Small intestine (tissue), 7 donors: ENCODE data around the gene IL17REL. TPM values are rescaled to one million over a fixed set of nuclear protein-coding genes. Genes with fewer than 3 reads are reported as not detected.
A peak's percentile ranks its signal among the peaks of the same experiment; 100 is the strongest.

ENCODE experiments used
- DNase-seq, 2 donors: peaks; one replicate each; pipeline versions ENCODE4 v3.0.0 to v3.0.0-alpha.2; 2013
- FAIRE-seq: peaks from 2 replicates; lab custom pipeline; 2012; peaks lifted over from hg19 to GRCh38; lab: Jason Lieb, UNC
- H3K27ac ChIP-seq, 3 donors: one replicate each; pipeline ENCODE4 v1.5.1; 2013; ENCODE audit warnings: low read length in 2 of 3, mild to moderate bottlenecking in 2 of 3, control low read depth in 1 of 3, inconsistent platforms in 1 of 3, low read depth in 1 of 3, moderate library complexity in 1 of 3
- H3K27me3 ChIP-seq, 3 donors: one replicate each; pipeline ENCODE4 v1.6.1; 2013; ENCODE audit warnings: low read length in 3 of 3, inconsistent platforms in 1 of 3; ENCODE audit not compliant: control insufficient read depth in 3 of 3, insufficient read depth in 3 of 3
- H3K36me3 ChIP-seq, 3 donors: one replicate each; pipeline ENCODE4 v1.6.1; 2013; ENCODE audit warnings: low read length in 3 of 3, inconsistent platforms in 1 of 3, low read depth in 1 of 3, mild to moderate bottlenecking in 1 of 3, moderate library complexity in 1 of 3; ENCODE audit not compliant: control insufficient read depth in 3 of 3, insufficient read depth in 2 of 3
- H3K4me1 ChIP-seq, 3 donors: one replicate each; pipeline ENCODE4 v1.6.1; 2013; ENCODE audit warnings: low read length in 2 of 3, inconsistent platforms in 1 of 3, low read depth in 1 of 3, mild to moderate bottlenecking in 1 of 3, moderate library complexity in 1 of 3; ENCODE audit not compliant: control insufficient read depth in 3 of 3, insufficient read depth in 2 of 3
- H3K4me3 ChIP-seq, 3 donors: one replicate each; pipeline ENCODE4 v1.5.1; 2013; ENCODE audit warnings: low read length in 3 of 3, control low read depth in 1 of 3, inconsistent platforms in 1 of 3, low read depth in 1 of 3, mild to moderate bottlenecking in 1 of 3, moderate library complexity in 1 of 3
- H3K9me3 ChIP-seq, 2 donors: one replicate each; pipeline ENCODE4 v1.6.1; 2013; ENCODE audit warnings: low read depth in 1 of 2, low read length in 1 of 2; ENCODE audit not compliant: control insufficient read depth in 2 of 2, insufficient read depth in 1 of 2
- WGBS, 3 donors: extraction: QIAGEN DNeasy Blood & Tissue Kit; methylation state at CpG; one replicate each; pipeline ENCODE4 v1.1.7; 2013; 5-methylcytosine and 5-hydroxymethylcytosine counted together
- polyA plus RNA-seq, 4 donors: library from polyadenylated mRNA; stranded (reverse) in 3 of 4; unstranded in 1 of 4; fragments of 200-250 nt in 3 of 4; fragments of 120-200 nt in 1 of 4; gene quantifications; one replicate each; pipeline versions ENCODE4 v1.2.1 to v1.2.3, GENCODE V29; 2013
- donor health status: healthy with polysubstance abuse.
- donor health status: control.
- donor health status: control.
- donor health status: Bipolar disorder and iron deficiency.
- donor health status: healthy.

Gene IL17REL
- polyA plus RNA-seq, 4 donors = 0.27 to 0.65 (median 0.49) TPM; not detected in 1

DNA sequence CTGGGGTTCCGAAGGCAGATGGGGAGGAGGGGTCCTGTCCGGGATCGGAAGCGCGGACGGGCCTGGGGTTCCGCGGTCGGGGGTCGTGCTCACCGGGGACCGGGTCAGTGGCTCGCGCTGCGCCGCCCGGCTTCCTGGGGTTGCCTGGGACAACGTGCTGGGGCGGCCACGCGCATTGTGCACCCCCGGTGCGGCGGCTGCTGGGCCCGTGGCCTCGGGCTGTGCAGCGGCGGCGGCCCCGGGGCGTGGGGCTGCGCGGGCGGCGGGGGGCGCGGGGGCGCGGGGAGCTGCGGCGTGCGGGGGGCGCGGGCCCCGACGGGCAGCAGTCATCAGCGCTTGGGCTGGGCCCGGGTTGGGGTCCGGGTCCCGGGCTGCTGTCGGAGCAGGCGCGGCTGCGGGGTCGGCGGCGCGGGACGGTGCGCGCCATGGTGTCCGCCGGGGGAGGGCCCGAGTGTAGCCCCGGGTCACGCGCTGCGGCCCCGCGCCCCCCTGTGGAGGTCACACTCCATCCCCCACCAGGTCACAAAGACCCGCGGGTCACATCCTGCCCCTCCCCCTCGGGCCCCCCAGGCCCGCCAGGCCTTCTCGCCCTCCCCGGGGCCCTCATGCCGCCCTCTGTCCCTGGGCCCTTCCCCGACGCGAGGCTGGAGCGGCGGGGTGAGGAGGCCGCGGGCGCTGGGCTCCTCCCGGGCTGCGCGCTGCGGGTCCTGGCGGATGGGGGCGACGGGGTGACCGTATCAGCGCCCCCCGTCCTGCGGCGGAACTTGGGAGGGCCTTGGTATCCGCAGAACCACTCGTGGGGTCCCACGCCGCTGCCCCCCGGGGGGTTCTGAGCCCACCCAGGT is 45.7 kb upstream of the IL17REL start, which contains the start of gene TTLL8:
Gene TTLL8 (minus strand): TSS at position 238 of the 845 bp plus-strand sequence.
- Histone ChIP-seq H3K4me1 (no peaks in the 10 kb centered on the region), H3K4me3 (no peak within 1 kb of the TSS), H3K9me3 (peaks cover 0 to 2% of the 10 kb centered on the region in 2 donors), H3K27ac (no peak within 1 kb of the TSS), H3K36me3 (no peaks in the 10 kb centered on the region), H3K27me3 (peaks cover 0 to 36% (median 18%) of the 10 kb centered on the region in 3 donors)
- 9 to 20% (median 13%) methylated on average over 26 to 102 of the region's 102 CpGs for WGBS, 3 donors
- no peak for FAIRE-seq
- peak in 1 of 2 donors; percentile 11 for DNase-seq

DNA sequence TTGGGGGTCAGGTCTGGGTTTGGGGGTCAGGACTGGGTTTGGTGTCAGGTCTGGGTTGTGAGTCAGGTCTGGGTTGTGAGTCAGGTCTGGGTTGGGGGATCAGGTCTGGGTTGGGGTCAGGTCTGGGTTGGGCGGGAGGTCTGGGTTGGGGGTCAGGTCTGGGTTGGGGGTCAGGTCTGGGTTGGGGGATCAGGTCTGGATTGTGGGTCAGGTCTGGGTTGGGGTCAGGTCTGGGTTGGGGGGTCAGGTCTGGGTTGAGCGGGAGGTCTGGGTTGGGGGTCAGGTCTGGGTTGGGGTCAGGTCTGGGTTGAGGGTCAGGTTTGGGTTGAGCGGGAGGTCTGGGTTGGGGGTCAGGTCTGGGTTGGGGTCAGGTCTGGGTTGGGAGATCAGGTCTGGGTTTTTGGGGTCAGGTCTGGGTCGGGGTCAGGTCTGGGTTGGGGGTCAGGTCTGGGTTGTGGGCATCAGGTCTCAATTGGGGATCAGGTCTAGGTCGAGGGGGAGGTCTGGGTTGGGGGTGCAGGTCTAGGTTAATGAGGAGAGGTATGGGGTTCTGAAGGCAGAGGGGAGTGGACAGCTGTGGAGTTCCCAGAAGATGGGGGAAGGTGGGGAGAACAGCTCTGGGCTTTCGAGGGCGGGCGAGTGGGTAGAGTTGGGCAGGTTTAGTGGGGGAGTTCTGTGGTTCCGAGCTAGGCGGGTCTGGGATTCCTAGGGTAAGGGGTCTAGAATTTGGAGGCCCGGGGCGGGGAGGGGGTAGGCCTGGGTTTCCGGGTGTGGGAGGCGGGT is 44.9 kb upstream of the IL17REL start:
- no peaks in the 10 kb centered on the region for H3K4me1 ChIP-seq
- peaks cover 0 to 36% (median 18%) of the 10 kb centered on the region in 3 donors for H3K27me3 ChIP-seq
- WGBS, 3 donors = 83 to 91% (median 84%) methylated on average over 12 to 14 of the region's 14 CpGs
- peaks cover 0 to 2% of the 10 kb centered on the region in 2 donors for H3K9me3 ChIP-seq
- DNase-seq (no peak), FAIRE-seq (no peak)
- H3K27ac ChIP-seq = no peak overlapping the region
- no peaks in the 10 kb centered on the region for H3K36me3 ChIP-seq
- no peak overlapping the region for H3K4me3 ChIP-seq

DNA sequence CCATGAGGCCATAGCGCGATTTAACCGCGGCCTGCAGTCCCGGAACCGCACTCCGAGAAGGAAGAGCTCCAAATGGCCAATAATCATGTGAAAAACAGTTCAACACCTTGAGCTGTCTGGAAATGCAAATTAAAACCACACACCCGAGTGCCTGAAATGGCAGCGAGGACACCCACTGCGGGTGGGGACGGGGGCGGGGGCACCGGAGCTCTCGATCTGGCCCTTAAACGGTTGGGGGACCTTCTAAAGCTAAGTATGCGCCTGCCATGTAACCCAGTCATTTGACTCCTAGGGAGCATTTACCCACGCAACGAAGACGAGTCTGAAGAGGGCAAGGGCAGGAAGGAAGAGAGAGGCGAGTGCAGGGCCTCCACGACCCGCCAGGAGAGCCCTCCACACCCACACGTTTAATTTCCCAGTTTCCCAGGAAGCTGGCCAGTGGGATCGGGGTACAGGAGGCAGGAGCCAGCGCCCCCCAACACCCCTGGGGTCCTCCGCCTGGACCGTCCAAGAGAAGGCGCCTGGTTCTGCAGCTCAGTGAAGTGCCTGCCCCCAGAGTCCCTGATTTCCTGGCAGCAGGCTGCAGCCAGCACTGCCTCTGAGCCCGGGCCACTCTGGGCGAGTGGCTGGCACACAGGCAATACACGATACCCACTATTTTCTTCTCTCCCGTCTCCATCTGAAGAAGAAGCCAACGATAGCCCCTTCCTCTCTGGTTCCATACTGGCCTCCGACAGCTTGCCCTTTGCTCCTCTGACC is 43.8 kb upstream of the IL17REL start:
- Histone ChIP-seq H3K36me3 (no peaks in the 10 kb centered on the region), H3K27me3 (peaks cover 0 to 35% (median 16%) of the 10 kb centered on the region in 3 donors), H3K4me3 (no peak overlapping the region), H3K27ac (no peak overlapping the region), H3K9me3 (peaks cover 0 to 2% of the 10 kb centered on the region in 2 donors), H3K4me1 (no peaks in the 10 kb centered on the region)
- WGBS, 3 donors = 70 to 71% (median 71%) methylated on average over 34 of the region's 34 CpGs
- FAIRE-seq (no peak), DNase-seq (no peak)

DNA sequence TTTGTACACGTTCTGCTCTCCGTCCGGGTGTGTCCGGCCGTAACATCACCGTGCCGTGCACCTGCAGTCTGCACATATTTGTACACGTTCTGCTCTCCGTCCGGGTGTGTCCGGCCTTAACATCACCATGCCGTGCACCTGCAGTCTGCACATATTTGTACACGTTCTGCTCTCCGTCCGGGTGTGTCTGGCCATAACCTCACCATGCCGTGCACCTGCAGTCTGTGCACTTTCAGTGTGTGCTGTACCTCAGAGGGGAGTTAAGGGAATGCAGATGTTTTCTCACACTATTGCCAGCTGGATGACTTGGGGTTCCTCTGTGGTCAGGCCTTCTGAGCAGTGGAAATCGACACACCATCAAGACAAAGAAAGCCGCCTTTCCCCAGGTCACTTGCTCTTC is 41.3 kb upstream of the IL17REL start:
- FAIRE-seq (no peak), DNase-seq (no peak)
- H3K9me3 ChIP-seq = peaks cover 0 to 2% of the 10 kb centered on the region in 2 donors
- peaks cover 0 to 13% (median 9%) of the 10 kb centered on the region in 3 donors for H3K27me3 ChIP-seq
- no peak overlapping the region for H3K27ac ChIP-seq
- 44 to 76% (median 65%) methylated on average over 18 of the region's 18 CpGs for WGBS, 3 donors
- no peaks in the 10 kb centered on the region for H3K4me1 ChIP-seq
- H3K36me3 ChIP-seq = no peaks in the 10 kb centered on the region
- no peak overlapping the region for H3K4me3 ChIP-seq

DNA sequence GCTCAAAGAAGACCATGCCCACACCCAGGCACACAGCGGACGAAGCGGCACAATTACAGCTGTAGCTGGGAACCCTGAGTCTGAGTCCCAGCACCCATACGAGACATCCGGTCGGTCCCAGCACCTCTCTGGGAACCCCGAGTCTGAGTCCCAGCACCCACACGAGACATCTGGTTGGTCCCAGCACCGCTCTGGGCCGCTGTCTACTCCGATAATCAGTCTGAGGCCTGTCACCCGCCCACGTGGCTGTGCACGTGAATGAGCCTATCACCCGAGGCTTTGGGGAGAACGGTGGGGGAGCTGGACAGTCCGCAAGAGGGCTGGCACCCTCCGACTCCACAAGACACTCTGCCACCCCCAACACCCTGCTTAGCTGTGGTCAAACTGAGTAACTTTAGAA is 39.4 kb upstream of the IL17REL start:
- Histone ChIP-seq H3K4me1 (no peaks in the 10 kb centered on the region), H3K27ac (no peak overlapping the region), H3K9me3 (peaks cover 0 to 2% of the 10 kb centered on the region in 2 donors), H3K36me3 (no peaks in the 10 kb centered on the region), H3K4me3 (no peak overlapping the region), H3K27me3 (peaks cover 0 to 5% (median 4%) of the 10 kb centered on the region in 3 donors)
- FAIRE-seq (no peak), DNase-seq (no peak)
- 88 to 90% (median 88%) methylated on average over 18 of the region's 18 CpGs for WGBS, 3 donors

DNA sequence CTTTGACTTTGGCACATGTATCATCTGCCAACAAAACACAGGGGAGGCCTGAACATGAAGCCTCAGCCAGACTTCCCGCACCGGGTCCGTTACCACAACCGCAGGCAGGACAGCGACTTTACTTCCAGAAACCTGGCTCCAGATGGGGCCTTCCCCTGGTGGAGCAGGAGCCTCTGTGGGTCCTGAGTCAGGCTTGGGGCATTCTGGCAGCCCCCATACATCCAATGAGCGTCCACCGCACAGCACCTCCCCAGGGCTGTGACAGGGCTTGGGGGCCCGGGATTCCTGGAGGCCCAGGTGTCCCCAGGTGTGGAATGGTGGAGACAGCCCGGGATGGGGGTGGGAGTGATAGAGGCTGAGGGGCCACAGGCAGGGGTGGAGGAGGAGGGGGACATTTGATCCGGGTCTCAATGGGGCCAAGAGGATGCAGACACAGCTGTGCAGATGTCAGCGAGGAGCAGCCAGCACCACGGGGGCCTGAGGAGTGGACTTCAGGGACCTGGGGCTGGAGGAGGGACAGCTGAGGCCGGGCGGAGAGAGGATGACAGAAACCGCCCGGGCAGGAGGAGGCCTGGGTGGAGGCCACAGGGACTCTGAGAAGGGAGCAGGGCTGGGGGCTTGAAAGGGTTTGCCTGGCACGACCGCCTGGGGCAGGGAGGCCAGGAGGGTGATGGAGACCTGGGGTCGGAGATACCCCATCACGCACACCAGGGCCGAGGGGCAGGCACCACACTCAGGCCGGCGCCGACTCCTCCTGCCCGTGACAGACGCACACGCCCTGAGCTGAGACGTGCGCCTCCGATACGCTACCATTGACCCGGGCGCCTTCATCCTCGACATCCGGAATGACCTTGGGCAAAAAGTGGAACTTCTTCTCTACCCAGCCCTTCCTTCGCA is 37.0 kb upstream of the IL17REL start:
- Histone ChIP-seq H3K27me3 (peaks cover 0 to 2% (median 0%) of the 10 kb centered on the region in 3 donors), H3K4me3 (no peak overlapping the region), H3K9me3 (peaks cover 0 to 2% of the 10 kb centered on the region in 2 donors), H3K4me1 (no peaks in the 10 kb centered on the region), H3K36me3 (no peaks in the 10 kb centered on the region), H3K27ac (no peak overlapping the region)
- 85 to 90% (median 86%) methylated on average over 30 to 36 of the region's 36 CpGs for WGBS, 3 donors
- DNase-seq (no peak), FAIRE-seq (no peak)

DNA sequence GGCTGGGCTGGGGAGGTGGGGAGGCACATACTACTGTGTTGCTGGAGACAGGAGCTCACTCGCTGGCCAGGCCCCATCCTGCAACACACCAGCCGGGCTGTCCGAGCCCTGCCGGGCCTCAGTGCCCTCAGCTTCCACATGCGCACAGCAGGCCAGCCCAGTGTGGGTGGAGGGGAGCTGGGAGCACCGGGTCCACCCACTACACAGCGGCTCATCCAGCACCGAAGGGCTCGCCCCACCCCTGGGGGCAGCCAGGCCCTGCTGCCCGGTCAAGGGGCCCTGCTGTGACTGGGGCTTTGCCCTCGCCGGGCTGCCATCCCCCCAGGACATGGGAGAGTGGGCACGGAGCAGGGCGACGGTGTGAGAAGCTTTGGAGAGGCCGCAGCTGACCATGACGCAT is 36.3 kb upstream of the IL17REL start:
- Histone ChIP-seq H3K36me3 (no peaks in the 10 kb centered on the region), H3K27me3 (peaks cover 0 to 2% (median 0%) of the 10 kb centered on the region in 3 donors), H3K9me3 (no peaks in the 10 kb centered on the region), H3K4me1 (no peaks in the 10 kb centered on the region), H3K4me3 (no peak overlapping the region), H3K27ac (no peak overlapping the region)
- DNase-seq = no peak
- no peak for FAIRE-seq
- WGBS, 3 donors = 80 to 84% (median 83%) methylated on average over 15 to 17 of the region's 17 CpGs
